Trophoblast cell (in vitro differentiated cells and primary cell): Measurements from ENCODE around the gene GGTLC2. TPM values are rescaled to one million over a fixed set of nuclear protein-coding genes. Genes with fewer than 3 reads are reported as not detected.
"Not testable (repeated sequence)": the region's sequence is repeated elsewhere in the genome, so short reads cannot be mapped to it uniquely, and the experiment has no call there.

Source experiments
- DNase-seq, 2 donors: peaks; one replicate each; pipeline ENCODE4 v3.0.0-alpha.2; 2016
- H2AFZ ChIP-seq: 2 replicates; pipeline ENCODE4 v1.6.1; 2013; ENCODE audit warnings: low read length, moderate library complexity, mild to moderate bottlenecking; ENCODE audit not compliant: insufficient read depth, poor library complexity
- H2AK5ac ChIP-seq: 2 replicates; pipeline ENCODE4 v1.6.1; 2013; ENCODE audit warnings: mild to moderate bottlenecking, low read length
- H2BK120ac ChIP-seq: 2 replicates; pipeline ENCODE4 v1.6.1; 2013; ENCODE audit warnings: low read length, mild to moderate bottlenecking, moderate library complexity; ENCODE audit not compliant: insufficient read depth, poor library complexity
- H2BK12ac ChIP-seq: 2 replicates; pipeline ENCODE4 v1.6.1; 2013; ENCODE audit warnings: mild to moderate bottlenecking, low read length, moderate library complexity
- H2BK5ac ChIP-seq: 2 replicates; pipeline ENCODE4 v1.6.1; 2013; ENCODE audit warnings: low read length, low read depth, moderate library complexity, mild to moderate bottlenecking; ENCODE audit not compliant: poor library complexity
- H3K14ac ChIP-seq: 2 replicates; pipeline ENCODE4 v1.6.1; 2013; ENCODE audit warnings: mild to moderate bottlenecking, low read length
- H3K18ac ChIP-seq: 2 replicates; pipeline ENCODE4 v1.6.1; 2013; ENCODE audit warnings: mild to moderate bottlenecking, low read length
- H3K23ac ChIP-seq: 2 replicates; pipeline ENCODE4 v1.6.1; 2013; ENCODE audit warnings: low read length
- H3K27ac ChIP-seq: 2 replicates; pipeline ENCODE4 v1.5.1; 2013; ENCODE audit warnings: low read depth, mild to moderate bottlenecking, inconsistent platforms, low read length, moderate library complexity
- H3K27me3 ChIP-seq: 2 replicates; pipeline ENCODE4 v1.6.1; 2013; ENCODE audit warnings: inconsistent platforms, mild to moderate bottlenecking, low read length, moderate library complexity; ENCODE audit not compliant: insufficient read depth
- H3K36me3 ChIP-seq, 2 experiments: 1 replicate in 1 of 2; 2 replicates in 1 of 2; pipeline ENCODE4 v1.6.1; 2013; ENCODE audit warnings: low read length in 2 of 2, mild to moderate bottlenecking in 2 of 2, moderate library complexity in 1 of 2; ENCODE audit not compliant: insufficient read depth in 2 of 2, control insufficient read depth in 1 of 2
- H3K4ac ChIP-seq: 2 replicates; pipeline ENCODE4 v1.6.1; 2013; ENCODE audit warnings: low read depth, mild to moderate bottlenecking, low read length, moderate library complexity
- H3K4me1 ChIP-seq, 2 experiments: 1 replicate in 1 of 2; 2 replicates in 1 of 2; pipeline ENCODE4 v1.6.1; 2013; ENCODE audit warnings: low read length in 2 of 2, mild to moderate bottlenecking in 2 of 2, moderate library complexity in 1 of 2; ENCODE audit not compliant: insufficient read depth in 2 of 2, control insufficient read depth in 1 of 2
- H3K4me2 ChIP-seq: 2 replicates; pipeline ENCODE4 v1.6.1; 2013; ENCODE audit warnings: inconsistent platforms, mild to moderate bottlenecking, low read length, moderate library complexity
- H3K4me3 ChIP-seq: 2 replicates; pipeline ENCODE4 v1.5.1; 2013; ENCODE audit warnings: mild to moderate bottlenecking, low read depth, low read length, inconsistent platforms
- H3K79me1 ChIP-seq: one replicate; pipeline ENCODE4 v1.6.1; 2013; ENCODE audit warnings: low read length
- H3K79me2 ChIP-seq: 2 replicates; pipeline ENCODE4 v1.6.1; 2013; ENCODE audit warnings: low read length, mild to moderate bottlenecking; ENCODE audit not compliant: control insufficient read depth, insufficient read depth, poor library complexity
- H3K9ac ChIP-seq: 2 replicates; pipeline ENCODE4 v1.6.1; 2013; ENCODE audit warnings: mild to moderate bottlenecking, low read length
- H3K9me3 ChIP-seq: 2 replicates; pipeline ENCODE4 v1.6.1; 2013; ENCODE audit warnings: low read depth, mild to moderate bottlenecking, control low read depth, inconsistent platforms, low read length; ENCODE audit not compliant: insufficient read depth
- H4K12ac ChIP-seq: 2 replicates; pipeline ENCODE4 v1.6.1; 2013; ENCODE audit warnings: low read depth, mild to moderate bottlenecking, low read length, moderate library complexity
- H4K8ac ChIP-seq: 2 replicates; pipeline ENCODE4 v1.6.1; 2013; ENCODE audit warnings: low read depth, mild to moderate bottlenecking, low read length, moderate library complexity
- H4K91ac ChIP-seq: one replicate; pipeline ENCODE4 v1.6.1; 2013; ENCODE audit warnings: low read depth, mild to moderate bottlenecking, low read length, moderate library complexity
- WGBS: extraction: QIAGEN DNeasy Blood & Tissue Kit; methylation state at CpG from one replicate; pipeline ENCODE4 v1.1.7; 2013; ENCODE audit warnings: missing lambda C conversion rate; ENCODE audit not compliant: insufficient read length, insufficient coverage; ENCODE audit errors: extremely low coverage; 5-methylcytosine and 5-hydroxymethylcytosine counted together
- polyA plus RNA-seq: library from polyadenylated mRNA; stranded (reverse); fragments of 200-250 nt; gene quantifications from 2 replicates; pipeline ENCODE4 v1.2.3, GENCODE V29; 2013

GGTLC2 gene
- 1.4 and 1.5 TPM in 2 replicates for polyA plus RNA-seq

DNA sequence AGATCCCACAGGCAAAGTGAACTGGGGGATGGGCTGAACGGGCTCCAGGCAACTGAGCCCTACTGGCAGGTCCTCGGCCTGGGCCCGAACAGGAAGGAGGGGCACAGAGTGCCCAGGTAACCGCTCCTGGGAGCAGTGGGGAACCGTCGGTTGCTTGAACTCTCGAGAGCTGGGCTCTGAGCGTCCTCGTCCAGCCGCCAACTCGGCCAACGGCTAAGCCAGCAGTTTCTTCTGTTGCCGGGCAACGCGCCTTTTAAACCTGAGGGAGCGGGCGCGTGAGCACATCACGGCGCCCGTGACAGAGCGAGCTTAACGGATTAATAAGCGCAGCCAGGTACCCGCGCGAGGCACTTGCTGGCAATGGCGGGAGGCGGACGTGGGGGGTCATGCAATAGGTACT lies at the start of gene GGTLC2:
TSS of gene GGTLC2 (plus strand) at position 301 of the 400 bp plus-strand sequence. CDS start 1,732 bp downstream, outside the sequence.
- not testable (repeated sequence) for DNase-seq, H2BK12ac ChIP-seq, H2AK5ac ChIP-seq, H4K8ac ChIP-seq, H3K79me1 ChIP-seq, H3K4me2 ChIP-seq, H2BK120ac ChIP-seq, H3K36me3 ChIP-seq, H3K18ac ChIP-seq, H3K27me3 ChIP-seq, H4K12ac ChIP-seq, H2BK5ac ChIP-seq, H3K4me3 ChIP-seq, H3K79me2 ChIP-seq, H3K4me1 ChIP-seq, H2AFZ ChIP-seq, H3K23ac ChIP-seq, H3K9ac ChIP-seq, H3K14ac ChIP-seq, H3K27ac ChIP-seq, H3K9me3 ChIP-seq, H3K4ac ChIP-seq
- peak within 1 kb of the TSS; percentile 47 for H4K91ac ChIP-seq
- WGBS, result no CpG with 5 or more reads among the region's 30 CpGs

DNA sequence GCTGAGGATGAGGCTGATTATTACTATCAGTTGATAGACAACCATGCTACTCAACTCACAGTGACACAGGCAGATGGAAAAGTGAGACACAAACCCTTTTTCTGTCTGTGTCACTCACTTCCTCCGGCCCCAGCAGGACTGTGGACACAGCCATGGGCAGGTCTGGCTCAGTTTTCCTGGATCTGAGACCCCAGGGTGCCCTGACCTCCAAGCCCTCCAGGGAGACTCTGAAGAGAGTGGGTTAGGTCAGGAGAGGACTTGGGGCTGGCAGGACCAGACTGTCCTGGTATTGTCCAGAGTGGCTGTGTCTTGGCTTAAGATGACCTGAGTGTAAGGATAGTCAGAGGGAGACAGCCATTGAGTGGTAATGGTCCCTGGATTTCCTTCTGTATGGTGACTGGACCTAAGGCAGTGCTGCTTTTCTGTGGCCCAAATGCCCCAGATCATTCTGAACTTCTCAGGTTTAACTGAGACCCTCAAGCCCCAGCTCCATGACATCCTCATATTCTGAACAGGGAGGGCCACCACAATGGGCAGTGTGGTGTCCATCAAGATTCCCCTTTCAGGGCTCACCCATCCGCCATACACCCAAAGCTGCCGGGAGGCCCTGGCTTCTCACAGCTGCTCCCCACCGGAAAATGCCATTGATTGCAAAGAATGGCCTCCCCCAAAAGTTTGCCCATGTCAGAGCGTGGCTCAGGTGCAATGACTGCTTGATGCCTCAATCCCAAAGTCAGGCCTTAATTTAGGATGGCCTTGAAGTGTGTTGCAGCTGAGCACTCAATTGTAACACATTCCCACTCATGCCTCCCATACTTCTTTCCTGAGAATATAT lies 49.2 kb upstream of the GGTLC2 start:
- no peak overlapping the region for H2BK5ac ChIP-seq
- no peak overlapping the region for H2BK12ac ChIP-seq
- H2BK120ac ChIP-seq, result no peak overlapping the region
- no peak overlapping the region for H3K23ac ChIP-seq
- H3K27me3 ChIP-seq, result no peaks in the 10 kb centered on the region
- H2AK5ac ChIP-seq, result no peak overlapping the region
- DNase-seq, result no peak
- no peak overlapping the region for H2AFZ ChIP-seq
- no peak overlapping the region for H4K91ac ChIP-seq
- H4K8ac ChIP-seq, result no peak overlapping the region
- no peaks in the 10 kb centered on the region for H3K9me3 ChIP-seq
- no peaks in the 10 kb centered on the region for H3K79me1 ChIP-seq
- no peak overlapping the region for H3K4me2 ChIP-seq
- H3K18ac ChIP-seq, result no peak overlapping the region
- H4K12ac ChIP-seq, result no peak overlapping the region
- H3K4ac ChIP-seq, result no peak overlapping the region
- H3K4me3 ChIP-seq, result no peak overlapping the region
- no CpG with 5 or more reads among the region's 5 CpGs for WGBS
- H3K4me1 ChIP-seq, result no peaks in the 10 kb centered on the region
- H3K79me2 ChIP-seq, result no peaks in the 10 kb centered on the region
- no peak overlapping the region for H3K14ac ChIP-seq
- no peak overlapping the region for H3K9ac ChIP-seq
- H3K36me3 ChIP-seq, result no peaks in the 10 kb centered on the region
- H3K27ac ChIP-seq, result no peak overlapping the region

DNA sequence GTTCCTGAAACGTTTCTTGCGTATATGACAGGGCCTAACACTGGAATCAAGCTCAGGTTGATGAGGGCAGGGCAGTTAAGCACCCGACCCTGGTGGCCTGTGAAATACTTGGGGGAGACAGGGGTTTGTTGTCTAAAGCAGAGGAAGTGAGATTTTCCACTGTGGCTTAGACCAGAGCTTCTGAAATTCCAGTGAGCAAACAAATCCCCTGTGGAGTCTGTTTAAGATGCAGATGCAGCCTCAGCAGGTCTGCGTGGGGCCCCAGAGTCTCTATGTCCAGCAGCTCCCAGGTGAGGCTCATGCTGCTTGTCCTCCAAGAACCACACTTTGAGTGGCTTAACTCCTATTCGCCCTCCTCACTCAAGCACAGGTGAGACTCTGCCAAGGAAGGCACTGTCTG lies 46.3 kb upstream of the GGTLC2 start:
- Histone ChIP-seq H3K9me3 (peaks cover 5% of the 10 kb centered on the region), H3K18ac (no peak overlapping the region), H4K91ac (no peak overlapping the region), H3K4me1 (no peaks in the 10 kb centered on the region), H2AK5ac (no peak overlapping the region), H3K14ac (no peak overlapping the region), H2BK12ac (no peak overlapping the region), H3K79me1 (no peaks in the 10 kb centered on the region), H3K79me2 (no peaks in the 10 kb centered on the region), H3K27ac (no peak overlapping the region), H3K4me3 (no peak overlapping the region), H3K9ac (no peak overlapping the region), H3K36me3 (no peaks in the 10 kb centered on the region), H2AFZ (no peak overlapping the region), H4K12ac (no peak overlapping the region), H3K4ac (no peak overlapping the region), H2BK120ac (no peak overlapping the region), H3K23ac (no peak overlapping the region), H2BK5ac (no peak overlapping the region), H3K27me3 (no peaks in the 10 kb centered on the region), H3K4me2 (no peak overlapping the region), H4K8ac (no peak overlapping the region)
- no CpG with 5 or more reads among the region's 5 CpGs for WGBS
- no peak for DNase-seq

GRCh38 chr22:22599248-22599647 lies 45.2 kb upstream of the GGTLC2 start:
- no peak overlapping the region for H3K9ac ChIP-seq
- WGBS, result no CpG with 5 or more reads among the region's 3 CpGs
- no peak overlapping the region for H3K18ac ChIP-seq

More at GRCh38 chr22:22599248-22599647, 45.2 kb upstream of the GGTLC2 start:
- Histone ChIP-seq H2BK120ac (no peak overlapping the region), H3K79me1 (no peaks in the 10 kb centered on the region), H4K91ac (no peak overlapping the region), H2BK12ac (no peak overlapping the region), H4K12ac (no peak overlapping the region), H3K27ac (no peak overlapping the region), H2AFZ (no peak overlapping the region), H3K4me1 (no peaks in the 10 kb centered on the region), H3K23ac (no peak overlapping the region), H3K27me3 (no peaks in the 10 kb centered on the region), H3K4me3 (no peak overlapping the region), H3K36me3 (no peaks in the 10 kb centered on the region), H3K4me2 (no peak overlapping the region), H3K14ac (no peak overlapping the region), H2AK5ac (no peak overlapping the region), H3K9me3 (peaks cover 6% of the 10 kb centered on the region), H3K79me2 (no peaks in the 10 kb centered on the region), H3K4ac (no peak overlapping the region), H4K8ac (no peak overlapping the region), H2BK5ac (no peak overlapping the region)
- no peak for DNase-seq
